Measurements from ENCODE around the gene SLC35D3. TPM values are rescaled to one million over a fixed set of nuclear protein-coding genes. Genes with fewer than 3 reads are reported as not detected.

SLC35D3 gene
- total RNA-seq, 1 experiment from 2014 or later, result not detected

DNA sequence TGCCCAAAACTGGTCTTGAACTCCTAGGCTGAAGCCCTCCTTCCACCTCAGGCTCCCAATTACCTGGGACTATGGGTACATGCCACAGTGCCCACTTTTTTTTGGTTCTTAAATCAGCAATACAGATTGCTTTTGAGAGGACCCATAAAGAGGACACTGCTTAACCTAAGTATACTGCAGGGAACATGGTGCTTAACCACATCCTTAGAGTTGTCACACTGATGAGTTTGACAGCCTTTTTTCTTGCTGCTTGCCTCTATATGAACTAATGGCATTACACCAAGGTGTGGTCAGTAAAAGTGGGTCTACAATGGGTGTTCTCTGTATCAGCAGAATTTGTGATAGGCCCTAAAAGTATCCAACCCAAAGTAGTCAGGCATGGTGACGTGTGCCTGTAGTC, 7.2 kb upstream of the SLC35D3 start:
- intact Hi-C loops (cut with micrococcal nuclease), result no loop called here
- TF ChIP-seq ZNF274 (IDR thresholded peaks at IDR 0.05; ENCODE audit: low read depth, low read length) (no peak), FOSL1 (IDR thresholded peaks at IDR 0.05; ENCODE audit: low read depth) (no peak), YY1 (IDR thresholded peaks at IDR 0.05; ENCODE audit: extremely low read depth, insufficient replicate concordance, low read depth, low read length) (no peak), SRF (IDR thresholded peaks at IDR 0.05; ENCODE audit: low read depth) (no peak), ATF3 (IDR thresholded peaks at IDR 0.05) (no peak), POLR2A (IDR thresholded peaks at IDR 0.05; ENCODE audit: borderline replicate concordance, extremely low read depth, insufficient read depth, insufficient read length) (no peak), EZH2 (IDR thresholded peaks at IDR 0.05) (no peak), TCF7L2 (IDR thresholded peaks at IDR 0.05; ENCODE audit: borderline replicate concordance, extremely low read depth, insufficient read depth, insufficient read length) (no peak), SP1 (IDR thresholded peaks at IDR 0.05; ENCODE audit: low read depth) (no peak)
- TF ChIP-seq, protein P1, sequence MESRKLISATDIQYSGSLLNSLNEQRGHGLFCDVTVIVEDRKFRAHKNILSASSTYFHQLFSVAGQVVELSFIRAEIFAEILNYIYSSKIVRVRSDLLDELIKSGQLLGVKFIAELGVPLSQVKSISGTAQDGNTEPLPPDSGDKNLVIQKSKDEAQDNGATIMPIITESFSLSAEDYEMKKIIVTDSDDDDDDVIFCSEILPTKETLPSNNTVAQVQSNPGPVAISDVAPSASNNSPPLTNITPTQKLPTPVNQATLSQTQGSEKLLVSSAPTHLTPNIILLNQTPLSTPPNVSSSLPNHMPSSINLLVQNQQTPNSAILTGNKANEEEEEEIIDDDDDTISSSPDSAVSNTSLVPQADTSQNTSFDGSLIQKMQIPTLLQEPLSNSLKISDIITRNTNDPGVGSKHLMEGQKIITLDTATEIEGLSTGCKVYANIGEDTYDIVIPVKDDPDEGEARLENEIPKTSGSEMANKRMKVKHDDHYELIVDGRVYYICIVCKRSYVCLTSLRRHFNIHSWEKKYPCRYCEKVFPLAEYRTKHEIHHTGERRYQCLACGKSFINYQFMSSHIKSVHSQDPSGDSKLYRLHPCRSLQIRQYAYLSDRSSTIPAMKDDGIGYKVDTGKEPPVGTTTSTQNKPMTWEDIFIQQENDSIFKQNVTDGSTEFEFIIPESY (IDR thresholded peaks at IDR 0.05; ENCODE audit: extremely low read depth, insufficient replicate concordance, low read length), result no peak
- TF ChIP-seq, protein P2, sequence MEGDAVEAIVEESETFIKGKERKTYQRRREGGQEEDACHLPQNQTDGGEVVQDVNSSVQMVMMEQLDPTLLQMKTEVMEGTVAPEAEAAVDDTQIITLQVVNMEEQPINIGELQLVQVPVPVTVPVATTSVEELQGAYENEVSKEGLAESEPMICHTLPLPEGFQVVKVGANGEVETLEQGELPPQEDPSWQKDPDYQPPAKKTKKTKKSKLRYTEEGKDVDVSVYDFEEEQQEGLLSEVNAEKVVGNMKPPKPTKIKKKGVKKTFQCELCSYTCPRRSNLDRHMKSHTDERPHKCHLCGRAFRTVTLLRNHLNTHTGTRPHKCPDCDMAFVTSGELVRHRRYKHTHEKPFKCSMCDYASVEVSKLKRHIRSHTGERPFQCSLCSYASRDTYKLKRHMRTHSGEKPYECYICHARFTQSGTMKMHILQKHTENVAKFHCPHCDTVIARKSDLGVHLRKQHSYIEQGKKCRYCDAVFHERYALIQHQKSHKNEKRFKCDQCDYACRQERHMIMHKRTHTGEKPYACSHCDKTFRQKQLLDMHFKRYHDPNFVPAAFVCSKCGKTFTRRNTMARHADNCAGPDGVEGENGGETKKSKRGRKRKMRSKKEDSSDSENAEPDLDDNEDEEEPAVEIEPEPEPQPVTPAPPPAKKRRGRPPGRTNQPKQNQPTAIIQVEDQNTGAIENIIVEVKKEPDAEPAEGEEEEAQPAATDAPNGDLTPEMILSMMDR (IDR thresholded peaks at IDR 0.05 in 2 of 3, conservative IDR thresholded peaks at IDR 0.05 in 1 of 3; ENCODE audit: borderline replicate concordance in 1 of 3, insufficient read depth in 1 of 3, low read depth in 2 of 3, low read length in 2 of 3), result no peak
- no peak overlapping the region for H3K4me3 ChIP-seq (replicated peaks in 1 of 2; ENCODE audit: low read depth in 1 of 2, low read length in 2 of 2)
- POLR2A ChIA-PET, result no interaction called here
- H3K4me2 ChIP-seq (ENCODE audit: low read length), result no peak overlapping the region
- H3K27me3 ChIP-seq (ENCODE audit: insufficient read depth, low read length), result no peaks in the 10 kb centered on the region
- H4K20me1 ChIP-seq (ENCODE audit: insufficient read depth), result no peaks in the 10 kb centered on the region
- H3K79me2 ChIP-seq (ENCODE audit: insufficient read depth, low read length), result no peaks in the 10 kb centered on the region
- H2AFZ ChIP-seq (ENCODE audit: low read depth, low read length, poor library complexity, severe bottlenecking), result no peak overlapping the region
- RAD21 ChIA-PET (ENCODE audit: low non-redundant PET in 1 of 2, low total read pairs in 2 of 2, uncharacterized antibody in 2 of 2, unreplicated experiment in 2 of 2), result no interaction called here
- no peaks in the 10 kb centered on the region for H3K9me3 ChIP-seq (ENCODE audit: control insufficient read depth in 1 of 2, insufficient read depth in 1 of 2, low read depth in 1 of 2, low read length in 2 of 2)
- no peak overlapping the region for H3K27ac ChIP-seq (ENCODE audit: low read depth, low read length)
- DNase-seq (ENCODE audit: low read depth, low spot score) (no peak), ATAC-seq (no peak)
- no peaks in the 10 kb centered on the region for H3K9me2 ChIP-seq (ENCODE audit: insufficient read depth)
- H3K4me1 ChIP-seq (ENCODE audit: control insufficient read depth in 1 of 2, insufficient read depth in 2 of 2, low read length in 2 of 2), result no peaks in the 10 kb centered on the region
- CTCF ChIA-PET, result no interaction called here
- H3K36me3 ChIP-seq (ENCODE audit: control insufficient read depth in 1 of 2, insufficient read depth in 2 of 2, low read length in 2 of 2), result no peaks in the 10 kb centered on the region
- no TSS peak for BruUV-seq (replicated peaks)
- H3K9ac ChIP-seq (ENCODE audit: low read length), result no peak overlapping the region

All from HCT116 (cell line).